Activated CD8-positive, alpha-beta T cell treated with anti-CD3 and anti-CD28 coated beads for 36 hours (primary cell): ENCODE measurements around the gene NUP93. TPM values are rescaled to one million over a fixed set of nuclear protein-coding genes. Genes with fewer than 3 reads are reported as not detected.

ENCODE experiments used
- ATAC-seq: fragments of 200-7000 bp; cut with Tn5 transposase; one replicate; pipeline ENCODE4 v1.10.0; 2021; ENCODE audit warnings: mild to moderate bottlenecking, moderate library complexity
- CTCF ChIA-PET: fragments of 350-600 bp; sonication (Branson Sonifier 250); formaldehyde crosslinking; loops from one replicate; lab custom pipeline; 2021; ENCODE audit warnings: antibody characterized with exemption; lab: Charles Lee
- POLR2A ChIA-PET: fragments of 350-600 bp; sonication (Branson Sonifier 250); formaldehyde crosslinking; loops from one replicate; lab custom pipeline; 2021; ENCODE audit warnings: antibody characterized with exemption; lab: Charles Lee
- DNase-seq: peaks from one replicate; pipeline ENCODE4 v3.0.0-alpha.2; 2020
- H3K27ac Mint-ChIP-seq: one replicate; pipeline ENCODE4 v1.8.0; 2021; ENCODE audit warnings: mild to moderate bottlenecking, mixed read lengths
- H3K27me3 Mint-ChIP-seq: one replicate; pipeline ENCODE4 v1.8.0; 2021; ENCODE audit warnings: mixed read lengths
- H3K36me3 Mint-ChIP-seq: one replicate; pipeline ENCODE4 v1.8.0; 2021; ENCODE audit warnings: low read depth, mixed read lengths
- H3K4me1 Mint-ChIP-seq: one replicate; pipeline ENCODE4 v1.8.0; 2021; ENCODE audit warnings: low read depth, mixed read lengths
- H3K4me3 Mint-ChIP-seq: one replicate; pipeline ENCODE4 v1.8.0; 2021; ENCODE audit warnings: mild to moderate bottlenecking, moderate library complexity, mixed read lengths
- H3K9me3 Mint-ChIP-seq: one replicate; pipeline ENCODE4 v1.8.0; 2021; ENCODE audit warnings: mixed read lengths
- intact Hi-C: fragments of 100-400 bp; cut with micrococcal nuclease; formaldehyde crosslinking; loops from one replicate; pipeline ENCODE4 v1.10.0; 2022
- total RNA-seq, 2 experiments: library from RNA; stranded (reverse); gene quantifications; one replicate each; pipeline ENCODE4 v1.2.3, GENCODE V29; 2021
- TF ChIP-seq, protein P1 (sequence below): fragments of 200-600 bp; IDR thresholded peaks from one replicate; pipeline ENCODE4 v1.8.0; 2022; ENCODE audit warnings: antibody characterized with exemption, mild to moderate bottlenecking

NUP93 gene
- total RNA-seq, 2 experiments from 2014 or later, result 171 to 191 TPM

DNA sequence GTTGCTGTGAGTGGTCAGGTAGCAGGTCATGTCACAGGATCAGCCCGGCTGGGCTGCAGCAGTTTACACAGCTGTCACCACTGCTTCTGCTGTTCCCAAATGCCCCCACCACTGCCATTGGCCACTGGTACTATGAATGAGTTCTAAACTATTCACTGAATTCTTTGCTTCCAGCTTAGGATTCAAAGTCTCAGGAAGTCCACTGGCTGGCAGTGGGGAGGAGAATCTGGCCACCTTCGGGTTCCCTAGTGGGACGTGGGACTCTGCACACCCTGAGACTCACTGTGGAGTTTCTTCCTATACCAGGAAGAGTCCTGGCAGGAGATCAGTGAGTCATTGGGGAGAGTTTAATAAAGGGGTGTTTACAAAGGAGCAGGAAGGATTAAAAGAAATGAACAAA is 40.8 kb upstream of the NUP93 start:
- intact Hi-C loops, result no loop called here
- Mint-ChIP-seq H3K4me1 (peaks cover 3% of the 10 kb centered on the region), H3K36me3 (peaks cover 6% of the 10 kb centered on the region), H3K4me3 (no peak overlapping the region), H3K27ac (no peak overlapping the region), H3K27me3 (no peaks in the 10 kb centered on the region), H3K9me3 (no peaks in the 10 kb centered on the region)
- DNase-seq, result no peak
- ChIA-PET POLR2A (interaction anchor here (1.0 kb wide), 1 partner anchor 50 kb away, joined by 3 read pairs; no protein-coding TSS in a partner anchor), CTCF (interaction anchor here (1.2 to 2.9 kb wide), 3 partner anchors 13 to 112 kb away, joined by 4 to 12 read pairs (median 7); no protein-coding TSS in a partner anchor)
- TF ChIP-seq, protein P1, sequence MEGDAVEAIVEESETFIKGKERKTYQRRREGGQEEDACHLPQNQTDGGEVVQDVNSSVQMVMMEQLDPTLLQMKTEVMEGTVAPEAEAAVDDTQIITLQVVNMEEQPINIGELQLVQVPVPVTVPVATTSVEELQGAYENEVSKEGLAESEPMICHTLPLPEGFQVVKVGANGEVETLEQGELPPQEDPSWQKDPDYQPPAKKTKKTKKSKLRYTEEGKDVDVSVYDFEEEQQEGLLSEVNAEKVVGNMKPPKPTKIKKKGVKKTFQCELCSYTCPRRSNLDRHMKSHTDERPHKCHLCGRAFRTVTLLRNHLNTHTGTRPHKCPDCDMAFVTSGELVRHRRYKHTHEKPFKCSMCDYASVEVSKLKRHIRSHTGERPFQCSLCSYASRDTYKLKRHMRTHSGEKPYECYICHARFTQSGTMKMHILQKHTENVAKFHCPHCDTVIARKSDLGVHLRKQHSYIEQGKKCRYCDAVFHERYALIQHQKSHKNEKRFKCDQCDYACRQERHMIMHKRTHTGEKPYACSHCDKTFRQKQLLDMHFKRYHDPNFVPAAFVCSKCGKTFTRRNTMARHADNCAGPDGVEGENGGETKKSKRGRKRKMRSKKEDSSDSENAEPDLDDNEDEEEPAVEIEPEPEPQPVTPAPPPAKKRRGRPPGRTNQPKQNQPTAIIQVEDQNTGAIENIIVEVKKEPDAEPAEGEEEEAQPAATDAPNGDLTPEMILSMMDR, result no peak
- no peak for ATAC-seq

DNA sequence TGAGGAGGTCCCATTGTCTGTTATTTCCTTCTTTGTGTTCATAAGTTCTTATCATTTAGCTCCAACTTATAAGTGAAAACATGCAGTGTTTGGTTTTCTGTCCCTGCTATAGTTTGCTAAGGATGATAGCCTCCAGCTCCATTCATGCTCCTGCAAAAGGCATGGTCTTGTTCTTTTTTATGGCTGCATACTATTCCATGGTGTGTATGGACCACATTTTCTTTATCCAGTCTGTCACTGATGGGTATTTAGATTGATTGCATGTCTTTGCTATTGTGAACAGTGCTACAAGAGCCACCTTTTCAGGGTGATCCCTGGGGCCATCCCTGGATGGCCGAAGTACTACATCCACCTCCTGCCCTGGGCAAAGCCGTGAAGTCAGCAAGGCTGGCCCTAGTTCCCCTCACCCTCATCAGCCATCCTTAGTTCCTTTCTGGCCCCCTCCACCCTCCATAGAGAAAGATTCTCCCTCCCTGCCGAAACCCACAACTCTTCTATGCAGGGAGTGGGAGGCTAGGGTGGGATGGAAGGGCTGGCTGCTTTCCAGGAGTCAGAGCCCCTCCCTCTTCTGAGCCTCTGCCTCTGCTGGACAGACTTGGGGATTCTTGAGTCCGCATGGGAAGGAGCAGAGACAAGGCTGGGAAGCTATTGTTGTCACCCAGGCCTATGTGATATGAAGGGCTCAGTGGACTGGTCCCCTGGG is 39.4 kb upstream of the NUP93 start:
- TF ChIP-seq, protein P1, result no peak
- peaks cover 6% of the 10 kb centered on the region for H3K36me3 Mint-ChIP-seq
- ChIA-PET POLR2A (no interaction called here), CTCF (interaction anchor here (2.1 to 2.9 kb wide), 2 partner anchors 11 to 47 kb away, joined by 7 to 12 read pairs; no protein-coding TSS in a partner anchor)
- H3K4me1 Mint-ChIP-seq, result no peaks in the 10 kb centered on the region
- H3K9me3 Mint-ChIP-seq, result no peaks in the 10 kb centered on the region
- no peak overlapping the region for H3K4me3 Mint-ChIP-seq
- intact Hi-C loops, result loop anchor here (5.0 kb wide), 1 partner anchor 98 kb away; no protein-coding TSS in a partner anchor
- H3K27me3 Mint-ChIP-seq, result no peaks in the 10 kb centered on the region
- no peak for DNase-seq
- no peak for ATAC-seq
- H3K27ac Mint-ChIP-seq, result no peak overlapping the region

DNA sequence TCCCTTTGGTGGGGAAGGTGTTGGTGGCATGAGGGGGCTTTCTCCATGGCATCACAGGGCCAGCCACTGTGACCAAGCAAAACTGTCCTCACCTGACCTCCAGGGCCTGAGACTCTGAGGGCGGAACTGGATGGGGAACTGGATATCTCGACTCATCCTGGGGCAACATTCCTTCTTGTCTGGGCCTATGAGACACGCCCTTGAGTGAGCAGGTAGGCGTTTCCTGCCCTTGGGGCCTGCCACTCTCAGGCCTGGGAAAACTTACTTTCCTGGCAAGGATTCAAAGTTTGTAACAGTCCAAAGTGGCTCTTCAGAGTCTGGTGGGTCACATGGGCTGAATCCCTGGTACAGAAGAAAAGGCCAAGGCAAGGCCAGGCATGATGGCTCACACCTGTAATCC is 38.0 kb upstream of the NUP93 start:
- Mint-ChIP-seq H3K27me3 (no peaks in the 10 kb centered on the region), H3K4me1 (no peaks in the 10 kb centered on the region), H3K4me3 (no peak overlapping the region), H3K27ac (no peak overlapping the region), H3K9me3 (no peaks in the 10 kb centered on the region), H3K36me3 (no peaks in the 10 kb centered on the region)
- no peak for DNase-seq
- ATAC-seq, result no peak
- TF ChIP-seq, protein P1, result no peak
- ChIA-PET POLR2A (interaction anchor here (1.1 kb wide), 1 partner anchor 10 kb away, joined by 3 read pairs; the partner anchor contains the start of gene MT1X), CTCF (interaction anchor here (0.8 to 1.0 kb wide), 2 partner anchors 115 to 174 kb away, joined by 3 read pairs; no protein-coding TSS in a partner anchor)
- intact Hi-C loops, result loop anchor here (5.0 kb wide), 1 partner anchor 100 kb away; no protein-coding TSS in a partner anchor

DNA sequence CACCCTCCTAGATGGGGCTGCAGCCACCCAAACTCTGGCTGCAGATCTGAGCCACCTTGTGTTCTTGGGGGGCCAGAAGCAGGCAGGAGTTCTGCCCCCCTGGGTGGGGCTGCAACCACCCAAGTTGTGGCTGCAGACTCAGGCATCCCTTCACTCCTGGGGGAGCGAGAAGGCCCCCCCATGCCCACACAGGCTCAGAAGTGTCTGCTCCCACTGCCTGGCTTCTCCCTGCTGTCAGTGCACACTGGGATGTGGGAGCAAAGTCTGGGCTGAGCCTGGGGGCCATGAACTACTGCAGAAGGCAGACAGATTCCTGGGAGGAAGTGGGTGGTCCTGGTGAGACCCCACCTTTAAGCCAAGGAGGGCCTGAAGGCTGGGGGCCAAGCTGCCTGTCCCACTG is 34.7 kb upstream of the NUP93 start:
- H3K27ac Mint-ChIP-seq, result no peak overlapping the region
- no peaks in the 10 kb centered on the region for H3K36me3 Mint-ChIP-seq
- no peak overlapping the region for H3K4me3 Mint-ChIP-seq
- POLR2A ChIA-PET, result no interaction called here
- no peaks in the 10 kb centered on the region for H3K4me1 Mint-ChIP-seq
- intact Hi-C loops, result no loop called here
- no peaks in the 10 kb centered on the region for H3K27me3 Mint-ChIP-seq
- TF ChIP-seq, protein P1, result no peak
- ATAC-seq (no peak), DNase-seq (no peak)
- CTCF ChIA-PET, result interaction anchor here (1.3 to 5.6 kb wide), 2 partner anchors 52 to 118 kb away, joined by 5 to 30 read pairs; no protein-coding TSS in a partner anchor
- no peaks in the 10 kb centered on the region for H3K9me3 Mint-ChIP-seq
